ENCODE data around the gene EPHA3.

DNA sequence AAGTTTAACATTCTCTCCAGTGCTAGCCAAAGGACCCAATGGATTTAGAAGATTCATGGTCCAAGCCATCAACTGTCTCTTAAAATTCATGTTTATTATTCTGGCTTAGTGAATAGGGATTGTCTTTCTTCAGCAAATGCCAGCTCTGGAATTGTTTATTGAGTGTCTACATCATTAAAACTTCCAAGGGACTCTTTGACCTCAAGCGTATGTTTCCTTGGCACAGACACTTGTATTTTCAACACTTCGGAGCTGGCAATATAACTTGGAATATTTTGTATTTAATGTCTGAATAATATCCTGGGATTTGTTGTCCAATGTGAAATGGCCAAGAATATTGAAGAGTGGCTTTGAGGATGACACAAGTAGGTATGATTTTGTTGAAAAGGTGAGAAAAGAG is 204.2 kb downstream of the EPHA3 start:
- TF ChIP-seq, protein P1, sequence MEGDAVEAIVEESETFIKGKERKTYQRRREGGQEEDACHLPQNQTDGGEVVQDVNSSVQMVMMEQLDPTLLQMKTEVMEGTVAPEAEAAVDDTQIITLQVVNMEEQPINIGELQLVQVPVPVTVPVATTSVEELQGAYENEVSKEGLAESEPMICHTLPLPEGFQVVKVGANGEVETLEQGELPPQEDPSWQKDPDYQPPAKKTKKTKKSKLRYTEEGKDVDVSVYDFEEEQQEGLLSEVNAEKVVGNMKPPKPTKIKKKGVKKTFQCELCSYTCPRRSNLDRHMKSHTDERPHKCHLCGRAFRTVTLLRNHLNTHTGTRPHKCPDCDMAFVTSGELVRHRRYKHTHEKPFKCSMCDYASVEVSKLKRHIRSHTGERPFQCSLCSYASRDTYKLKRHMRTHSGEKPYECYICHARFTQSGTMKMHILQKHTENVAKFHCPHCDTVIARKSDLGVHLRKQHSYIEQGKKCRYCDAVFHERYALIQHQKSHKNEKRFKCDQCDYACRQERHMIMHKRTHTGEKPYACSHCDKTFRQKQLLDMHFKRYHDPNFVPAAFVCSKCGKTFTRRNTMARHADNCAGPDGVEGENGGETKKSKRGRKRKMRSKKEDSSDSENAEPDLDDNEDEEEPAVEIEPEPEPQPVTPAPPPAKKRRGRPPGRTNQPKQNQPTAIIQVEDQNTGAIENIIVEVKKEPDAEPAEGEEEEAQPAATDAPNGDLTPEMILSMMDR (IDR thresholded peaks at IDR 0.05): no peak
- TF ChIP-seq POLR2A (IDR thresholded peaks at IDR 0.05): no peak

Data from ovary (tissue), 3 donors.